Loucy (cell line): ENCODE measurements around the gene CTXN3.

Experiments
- H2AFZ ChIP-seq: fragments of 200-600 bp; sonication (generic); 2 replicates; pipeline ENCODE4 v1.6.0; 2016; ENCODE audit warnings: antibody characterized with exemption, mild to moderate bottlenecking, low read length, moderate library complexity
- H3F3A ChIP-seq: fragments of 200-600 bp; 2 replicates; pipeline ENCODE4 v1.6.0; 2016; ENCODE audit warnings: antibody characterized with exemption, low read depth, mild to moderate bottlenecking
- H3K27me3 ChIP-seq: fragments of 200-600 bp; sonication (generic); 2 replicates; pipeline ENCODE4 v1.6.1; 2014; ENCODE audit warnings: low read length, mild to moderate bottlenecking; ENCODE audit not compliant: insufficient read depth, poor library complexity, severe bottlenecking
- H3K36me3 ChIP-seq: fragments of 200-600 bp; sonication (generic); 2 replicates; pipeline ENCODE4 v1.6.1; 2016; ENCODE audit warnings: low read length; ENCODE audit not compliant: insufficient read depth
- H3K4me1 ChIP-seq: fragments of 200-600 bp; sonication (generic); 2 replicates; pipeline ENCODE4 v1.5.1; 2014; ENCODE audit warnings: low read length, mild to moderate bottlenecking; ENCODE audit not compliant: insufficient read depth, poor library complexity, severe bottlenecking
- H3K4me2 ChIP-seq: fragments of 200-600 bp; sonication (generic); 2 replicates; pipeline ENCODE4 v1.6.0; 2014; ENCODE audit warnings: antibody characterized with exemption, low read length, low read depth, mild to moderate bottlenecking; ENCODE audit not compliant: poor library complexity, severe bottlenecking
- H3K4me3 ChIP-seq: fragments of 200-600 bp; sonication (generic); 2 replicates; pipeline ENCODE4 v1.5.1; 2014; ENCODE audit warnings: low read length, mild to moderate bottlenecking, mixed read lengths; ENCODE audit not compliant: poor library complexity, severe bottlenecking
- H3K79me2 ChIP-seq: fragments of 200-600 bp; sonication (generic); 2 replicates; pipeline ENCODE4 v1.6.1; 2014; ENCODE audit warnings: low read length; ENCODE audit not compliant: insufficient read depth
- H3K9ac ChIP-seq: fragments of 200-600 bp; sonication (generic); 2 replicates; pipeline ENCODE4 v1.6.0; 2014; ENCODE audit warnings: mild to moderate bottlenecking, low read depth, low read length, moderate library complexity; ENCODE audit not compliant: poor library complexity, severe bottlenecking
- H3K9me2 ChIP-seq: fragments of 200-600 bp; sonication (generic); replicated peaks from 2 replicates; pipeline ENCODE4 v1.6.1; 2016; ENCODE audit warnings: low read depth, low read length, mixed read lengths
- H3K9me3 ChIP-seq: fragments of 200-600 bp; sonication (generic); 2 replicates; pipeline ENCODE4 v1.6.1; 2014; ENCODE audit warnings: mild to moderate bottlenecking, antibody characterized with exemption, low read length, low read depth; ENCODE audit not compliant: insufficient read depth
- H4K20me1 ChIP-seq: fragments of 200-600 bp; sonication (generic); 2 replicates; pipeline ENCODE4 v1.6.0; 2014; ENCODE audit warnings: antibody characterized with exemption, low read length, mild to moderate bottlenecking; ENCODE audit not compliant: insufficient read depth, poor library complexity, severe bottlenecking
- EZH2phosphoT487 ChIP-seq: fragments of 200-600 bp; IDR thresholded peaks from 2 replicates; pipeline ENCODE4 v1.6.1; 2018; ENCODE audit warnings: antibody characterized with exemption, mild to moderate bottlenecking, moderate library complexity, borderline replicate concordance
- TF ChIP-seq, protein P1 (sequence below): fragments of 200-600 bp; sonication (generic); conservative IDR thresholded peaks from 2 replicates; pipeline ENCODE4 v1.5.1; 2014; ENCODE audit warnings: mild to moderate bottlenecking, antibody characterized with exemption, low read length

Gene CTXN3

DNA sequence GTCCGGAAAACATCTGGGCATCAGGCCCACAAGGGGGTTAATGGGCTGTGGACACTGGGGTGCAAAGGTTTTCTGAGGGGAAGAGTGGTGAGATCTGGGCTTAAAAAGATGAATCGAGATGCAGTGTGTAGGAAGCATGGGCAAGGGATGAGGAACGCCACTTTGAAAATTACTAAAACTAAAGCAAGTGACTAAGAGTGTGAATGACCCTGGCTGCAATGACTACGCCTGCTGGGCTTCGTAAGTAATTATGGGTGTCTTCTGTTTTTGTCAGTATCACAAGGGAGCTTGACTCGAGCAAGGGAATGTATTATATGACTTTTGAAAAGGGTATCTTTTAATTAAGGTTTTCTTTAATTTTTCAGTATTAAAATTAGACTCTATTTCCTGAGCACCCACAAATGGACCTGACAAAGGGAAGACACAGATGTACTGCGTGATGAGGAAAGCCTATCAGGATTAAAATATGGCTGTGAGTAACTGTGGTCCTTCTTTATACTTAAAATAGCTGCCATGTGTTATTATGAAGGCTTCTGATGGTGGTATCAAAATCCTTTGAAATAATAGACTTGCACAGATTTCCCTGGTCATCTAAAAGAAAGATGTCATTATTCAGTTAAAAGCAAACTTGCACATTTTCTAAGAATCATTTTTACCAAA lies 4.2 kb downstream of the CTXN3 start:
- no peaks in the 10 kb centered on the region for H3F3A ChIP-seq
- no peak overlapping the region for H3K4me3 ChIP-seq
- H4K20me1 ChIP-seq, result no peaks in the 10 kb centered on the region
- no peaks in the 10 kb centered on the region for H3K79me2 ChIP-seq
- H3K9me3 ChIP-seq, result no peaks in the 10 kb centered on the region
- no peak overlapping the region for H2AFZ ChIP-seq
- no peaks in the 10 kb centered on the region for H3K27me3 ChIP-seq
- no peaks in the 10 kb centered on the region for H3K4me1 ChIP-seq
- no peak for TF ChIP-seq EZH2phosphoT487
- TF ChIP-seq, protein P1, sequence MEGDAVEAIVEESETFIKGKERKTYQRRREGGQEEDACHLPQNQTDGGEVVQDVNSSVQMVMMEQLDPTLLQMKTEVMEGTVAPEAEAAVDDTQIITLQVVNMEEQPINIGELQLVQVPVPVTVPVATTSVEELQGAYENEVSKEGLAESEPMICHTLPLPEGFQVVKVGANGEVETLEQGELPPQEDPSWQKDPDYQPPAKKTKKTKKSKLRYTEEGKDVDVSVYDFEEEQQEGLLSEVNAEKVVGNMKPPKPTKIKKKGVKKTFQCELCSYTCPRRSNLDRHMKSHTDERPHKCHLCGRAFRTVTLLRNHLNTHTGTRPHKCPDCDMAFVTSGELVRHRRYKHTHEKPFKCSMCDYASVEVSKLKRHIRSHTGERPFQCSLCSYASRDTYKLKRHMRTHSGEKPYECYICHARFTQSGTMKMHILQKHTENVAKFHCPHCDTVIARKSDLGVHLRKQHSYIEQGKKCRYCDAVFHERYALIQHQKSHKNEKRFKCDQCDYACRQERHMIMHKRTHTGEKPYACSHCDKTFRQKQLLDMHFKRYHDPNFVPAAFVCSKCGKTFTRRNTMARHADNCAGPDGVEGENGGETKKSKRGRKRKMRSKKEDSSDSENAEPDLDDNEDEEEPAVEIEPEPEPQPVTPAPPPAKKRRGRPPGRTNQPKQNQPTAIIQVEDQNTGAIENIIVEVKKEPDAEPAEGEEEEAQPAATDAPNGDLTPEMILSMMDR, result no peak
- no peaks in the 10 kb centered on the region for H3K9me2 ChIP-seq
- no peaks in the 10 kb centered on the region for H3K36me3 ChIP-seq
- no peak overlapping the region for H3K9ac ChIP-seq
- no peak overlapping the region for H3K4me2 ChIP-seq

DNA sequence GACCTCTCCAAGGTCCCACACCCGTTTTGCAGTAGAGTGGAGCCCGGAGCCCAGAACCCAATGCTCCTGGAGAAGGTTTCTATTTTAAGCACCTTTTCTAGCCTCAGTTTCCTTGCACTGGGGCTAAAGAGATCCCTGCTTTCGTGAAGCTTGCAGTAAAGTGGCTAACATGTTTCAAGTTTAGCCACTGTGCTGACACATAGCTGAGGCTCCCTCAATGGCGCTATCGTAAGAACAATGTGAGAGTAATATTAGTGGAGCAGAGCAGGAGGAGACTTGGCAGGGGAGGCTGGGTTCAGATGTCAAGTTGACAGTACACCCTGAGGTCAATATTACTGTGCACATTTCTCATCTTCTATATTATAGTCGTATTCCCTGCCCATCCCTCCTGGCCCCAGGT lies 7.9 kb downstream of the CTXN3 start:
- no peaks in the 10 kb centered on the region for H3K9me3 ChIP-seq
- no peaks in the 10 kb centered on the region for H3K9me2 ChIP-seq
- H3K4me3 ChIP-seq, result no peak overlapping the region
- no peak overlapping the region for H3K4me2 ChIP-seq
- TF ChIP-seq EZH2phosphoT487, result no peak
- TF ChIP-seq, protein P1, result no peak
- no peak overlapping the region for H3K9ac ChIP-seq
- H3K36me3 ChIP-seq, result no peaks in the 10 kb centered on the region
- H3K27me3 ChIP-seq, result no peaks in the 10 kb centered on the region
- no peaks in the 10 kb centered on the region for H4K20me1 ChIP-seq
- H2AFZ ChIP-seq, result no peak overlapping the region
- H3K4me1 ChIP-seq, result no peaks in the 10 kb centered on the region
- H3K79me2 ChIP-seq, result no peaks in the 10 kb centered on the region
- H3F3A ChIP-seq, result no peaks in the 10 kb centered on the region

DNA sequence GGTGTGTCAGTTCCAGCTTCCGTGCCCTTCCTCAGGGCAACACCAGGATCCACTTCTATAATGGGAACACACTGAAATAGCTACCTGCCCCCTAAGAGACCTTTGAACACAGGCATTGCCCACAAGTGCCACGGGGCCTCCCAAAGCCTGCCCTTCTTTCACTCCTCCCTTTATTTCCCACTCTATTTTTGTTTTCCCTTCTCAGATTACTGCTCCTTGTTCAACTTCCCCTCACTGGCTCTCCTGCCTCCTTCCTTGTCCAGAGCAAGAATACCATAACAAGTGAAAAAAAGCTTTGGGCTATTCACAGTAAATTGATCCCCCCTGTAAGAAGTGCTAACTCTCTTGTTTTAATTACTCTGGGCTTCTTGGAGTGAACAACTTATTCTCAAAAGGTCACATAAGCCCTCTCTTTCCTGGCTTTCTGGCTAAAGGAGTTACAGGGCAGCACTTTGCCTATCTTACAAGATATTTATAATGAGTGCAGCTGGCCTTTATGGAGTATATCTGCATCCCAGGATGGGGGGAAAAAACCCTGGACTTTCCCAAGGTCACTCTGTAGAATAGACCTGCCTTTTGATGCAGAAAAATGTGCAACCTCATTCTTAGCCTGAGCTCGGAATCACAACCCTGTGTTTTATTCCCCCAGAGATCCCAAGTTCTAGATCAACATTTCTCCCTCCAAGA lies 11.3 kb downstream of the CTXN3 start:
- Histone ChIP-seq H3K4me1 (no peaks in the 10 kb centered on the region), H3K9me3 (no peaks in the 10 kb centered on the region), H3K27me3 (no peaks in the 10 kb centered on the region), H3K9me2 (no peaks in the 10 kb centered on the region), H3K4me2 (no peak overlapping the region), H2AFZ (no peak overlapping the region), H3K36me3 (no peaks in the 10 kb centered on the region), H4K20me1 (no peaks in the 10 kb centered on the region), H3K9ac (no peak overlapping the region), H3K79me2 (no peaks in the 10 kb centered on the region), H3F3A (no peaks in the 10 kb centered on the region), H3K4me3 (no peak overlapping the region)
- TF ChIP-seq, protein P1, result no peak
